GM18873 (cell line): ENCODE data around the gene LTO1.
"Not testable (repeated sequence)": the region's sequence is repeated elsewhere in the genome, so short reads cannot be mapped to it uniquely, and the experiment has no call there.

Experiments
- ATAC-seq: cut with Tn5 transposase; IDR thresholded peaks from one replicate; pipeline ENCODE4 v1.9.1; 2021; ENCODE audit warnings: mild to moderate bottlenecking, moderate library complexity, moderate number of reproducible peaks; ENCODE audit not compliant: unreplicated experiment, low FRiP score

LTO1 gene

DNA sequence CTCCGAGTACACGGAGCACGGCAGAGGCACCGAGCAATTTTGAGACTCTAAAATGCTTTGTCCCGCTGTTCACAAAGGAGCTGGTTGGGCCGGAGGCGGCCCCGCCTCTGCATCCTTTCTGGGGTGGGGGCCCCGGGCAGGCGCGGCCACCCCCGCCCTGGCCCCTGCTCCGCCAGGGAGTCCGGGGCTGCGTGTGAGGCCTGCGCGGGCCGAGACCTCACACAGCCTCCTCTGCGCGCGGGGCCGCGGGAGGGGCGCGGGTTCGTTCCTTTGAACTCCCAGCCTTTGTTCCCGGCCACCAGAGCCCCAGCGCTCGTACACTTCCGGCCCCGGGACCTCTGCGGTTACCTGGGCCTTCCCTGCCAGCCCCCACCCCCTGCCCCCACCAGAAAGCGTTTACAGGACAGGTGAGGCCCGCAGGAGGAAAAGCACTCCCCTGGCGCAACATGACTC is 27.1 kb upstream of the LTO1 start:
- no peak for ATAC-seq

DNA sequence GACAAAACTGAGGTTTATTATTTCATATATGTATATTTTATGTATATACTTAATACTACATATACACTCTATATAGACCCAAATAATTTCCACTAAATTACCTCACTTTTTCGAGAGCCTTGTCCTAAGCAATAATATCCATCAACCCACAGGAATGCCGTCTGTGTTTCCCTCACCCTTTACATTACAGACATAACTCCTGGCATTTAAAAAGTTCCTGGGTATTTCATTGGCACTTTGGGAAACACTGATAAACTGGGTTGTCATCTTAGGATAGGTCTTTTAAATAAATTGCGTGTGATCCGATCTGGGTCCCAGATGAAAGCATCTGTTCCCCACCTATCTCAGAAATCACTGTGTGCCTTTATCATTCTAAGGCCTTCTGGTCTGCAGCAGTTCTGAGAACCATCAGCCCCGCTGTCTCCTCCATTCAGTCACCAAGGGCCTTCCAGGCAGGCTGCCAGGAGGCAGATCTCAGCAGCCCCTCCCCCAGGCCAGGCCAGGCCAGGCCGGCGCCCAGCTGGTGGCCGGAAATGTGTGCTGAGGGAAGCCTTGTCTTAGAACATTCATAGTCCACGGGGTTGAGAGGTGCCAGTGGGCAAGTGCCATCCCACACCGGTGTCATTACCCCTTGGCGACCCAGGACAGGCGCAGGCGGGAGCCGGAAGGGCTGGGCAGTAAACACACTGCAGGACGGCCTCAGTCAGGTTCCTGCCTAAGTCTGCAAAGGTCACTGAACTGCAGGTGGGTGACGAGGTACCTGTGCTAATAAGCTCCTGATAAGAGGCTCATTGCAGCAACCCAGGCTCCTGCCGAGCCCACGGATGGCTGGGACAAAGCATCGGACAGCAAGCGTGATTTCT is 25.4 kb upstream of the LTO1 start:
- ATAC-seq, result no peak

- ATAC-seq, result no peak
Observed at GRCh38 chr11:69699213-69699612, 24.1 kb upstream of the LTO1 start.

DNA sequence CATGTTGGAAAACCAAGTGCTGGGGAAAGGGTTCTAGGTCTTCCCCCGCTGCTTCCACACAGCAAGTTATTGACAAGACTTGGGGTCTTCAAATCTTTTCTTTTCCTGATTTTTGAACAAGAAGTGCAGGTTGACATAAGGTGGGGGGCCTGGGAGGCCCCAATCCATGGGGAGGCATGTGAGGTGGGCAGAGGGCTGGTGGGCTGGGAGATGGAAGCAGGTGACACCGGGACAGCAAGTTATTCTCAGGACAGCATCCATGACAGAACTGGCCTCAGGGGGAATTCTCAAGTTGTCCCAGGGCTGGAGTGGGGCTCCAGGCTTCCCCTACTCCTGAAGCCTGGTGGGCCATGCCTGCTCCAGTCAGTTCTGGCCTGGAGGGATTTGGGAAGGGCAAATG is 23.2 kb upstream of the LTO1 start:
- no peak for ATAC-seq

GRCh38 chr11:69697861-69698260 is 22.7 kb upstream of the LTO1 start:
- no peak for ATAC-seq

- ATAC-seq, result no peak
Observed at GRCh38 chr11:69697469-69697843, 22.3 kb upstream of the LTO1 start.

DNA sequence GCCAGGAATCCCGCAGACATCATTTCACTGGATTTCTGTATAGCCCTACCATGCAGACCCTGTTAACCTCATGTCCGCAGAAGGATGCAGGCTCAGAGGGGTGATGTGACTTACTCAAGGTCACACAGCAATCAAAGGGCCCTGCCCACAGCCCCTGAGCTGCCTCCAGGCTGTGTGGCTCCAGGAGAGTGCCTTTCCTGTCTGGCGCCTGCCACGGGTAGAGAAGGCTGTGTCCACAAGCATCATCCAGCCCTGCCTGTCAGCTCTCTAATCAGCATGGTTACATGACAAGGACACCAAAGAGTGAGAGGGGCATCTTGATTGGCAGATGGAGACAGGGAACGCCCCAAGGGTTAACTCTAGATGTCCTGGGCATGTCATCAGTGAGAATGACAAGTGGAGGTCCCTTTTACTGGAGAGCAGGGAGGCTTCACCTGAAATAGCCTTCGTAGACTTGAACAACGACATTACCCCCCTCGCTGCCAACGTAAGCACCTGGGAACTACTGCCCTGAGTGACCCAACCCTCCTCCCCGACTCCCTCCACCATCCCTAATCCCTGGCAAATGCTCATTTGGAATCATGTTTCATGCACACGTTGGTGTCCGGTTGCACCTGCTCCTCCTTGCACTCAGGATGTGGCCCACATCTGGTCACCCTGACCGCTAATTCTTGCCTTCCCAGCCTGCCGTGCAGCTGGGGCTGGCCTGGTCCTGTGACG is 21.8 kb upstream of the LTO1 start:
- no peak for ATAC-seq

- ATAC-seq, result not testable (repeated sequence)
Observed at GRCh38 chr11:69695995-69696394, 20.8 kb upstream of the LTO1 start.

DNA sequence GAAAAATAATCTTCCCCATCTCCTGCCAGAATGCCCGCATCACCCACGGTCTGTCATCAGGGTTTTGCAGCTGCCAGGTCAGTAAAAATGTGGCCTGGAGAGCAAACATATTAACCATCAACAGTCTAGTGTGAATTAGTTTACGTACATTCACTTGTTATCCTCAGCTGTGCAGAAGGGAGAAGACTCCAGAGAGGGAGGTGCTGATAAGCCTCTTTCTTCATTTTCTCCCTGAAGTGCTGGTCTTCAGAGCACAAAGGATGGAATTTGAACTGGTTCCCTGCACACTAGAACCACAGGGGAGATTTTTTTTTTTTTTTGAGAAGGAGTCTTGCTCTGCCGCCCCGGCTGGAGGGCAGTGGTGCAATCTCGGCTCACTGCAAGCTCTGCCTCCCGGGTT is 20.4 kb upstream of the LTO1 start:
- no peak for ATAC-seq

DNA sequence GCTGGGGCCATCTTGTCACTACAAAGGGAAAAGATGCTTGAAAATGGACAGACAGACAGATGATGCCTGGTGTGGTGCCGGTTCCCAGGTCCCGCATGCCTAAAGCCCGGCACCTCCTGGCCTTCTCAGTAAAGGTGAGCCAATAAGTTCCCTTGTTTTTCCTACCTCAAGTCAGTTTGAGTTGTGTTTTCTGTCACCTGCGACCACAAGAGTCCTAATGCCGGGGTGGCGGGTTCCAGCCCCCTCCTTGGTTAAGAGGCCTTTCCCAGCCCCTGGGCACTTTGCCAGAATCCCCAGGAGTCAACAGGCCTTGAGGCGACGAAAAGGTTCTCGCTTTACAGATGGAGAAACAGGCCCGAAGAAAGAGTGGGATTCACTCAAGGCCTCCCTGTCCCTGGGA is 19.6 kb upstream of the LTO1 start:
- no peak for ATAC-seq

GRCh38 chr11:69692422-69692821 is 17.3 kb upstream of the LTO1 start:
- ATAC-seq, result no peak

DNA sequence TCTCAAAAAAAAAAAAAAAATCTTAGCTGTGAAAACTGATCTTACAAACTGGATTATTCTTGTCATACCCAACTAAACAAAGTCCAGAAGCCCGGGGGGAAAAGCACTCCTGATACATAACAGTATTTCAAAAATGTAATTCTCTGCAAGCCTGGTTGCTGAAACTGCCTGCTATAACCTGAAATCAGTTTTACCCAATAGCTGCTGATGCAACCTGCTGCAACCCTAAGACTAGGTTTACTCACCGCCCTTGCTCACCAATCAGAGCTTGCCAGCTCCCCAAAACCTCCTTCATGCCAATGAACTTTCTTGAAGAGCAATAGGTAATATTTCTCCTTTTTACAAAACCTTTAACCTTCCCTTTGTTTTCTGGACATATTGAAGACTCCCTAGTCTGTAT is 16.3 kb upstream of the LTO1 start:
- ATAC-seq, result no peak

DNA sequence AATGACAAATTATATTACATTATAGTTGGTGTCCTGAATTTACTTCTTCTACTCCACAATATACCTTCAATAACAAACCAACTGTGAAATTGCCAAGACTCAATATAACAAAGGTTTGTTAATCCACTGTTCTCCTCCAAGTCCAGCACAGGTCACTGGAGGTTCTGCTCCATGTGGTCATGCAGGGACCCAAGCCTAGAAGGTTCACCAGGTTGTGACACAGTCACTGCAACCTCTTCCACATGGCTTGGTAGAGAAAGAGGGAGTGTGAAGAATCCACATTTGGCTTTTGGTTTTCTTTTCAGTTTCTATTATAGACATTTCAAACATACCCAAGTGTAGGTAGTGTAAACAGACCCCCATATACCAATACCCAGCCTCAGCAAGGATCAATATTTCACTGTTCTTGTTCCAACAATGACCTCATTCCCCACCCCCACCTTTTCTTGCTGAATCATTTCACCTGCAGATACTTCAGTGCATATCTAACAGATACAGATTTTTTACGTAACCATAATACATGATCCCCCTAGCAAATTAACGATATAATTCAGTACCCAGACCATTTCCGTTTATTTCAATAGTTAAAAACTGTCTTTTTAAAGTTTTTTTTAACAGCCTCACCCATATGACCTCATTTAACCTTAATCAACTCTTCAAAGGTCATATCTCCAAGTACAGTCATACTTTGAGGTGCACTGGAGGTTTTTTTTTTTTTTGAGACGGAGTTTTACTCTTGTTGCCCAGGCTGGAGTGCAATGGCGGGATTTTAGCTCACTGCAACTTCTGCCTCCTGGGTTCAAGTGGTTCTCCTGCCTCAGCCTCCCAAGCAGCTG is 14.5 kb upstream of the LTO1 start:
- ATAC-seq, result no peak

- not testable (repeated sequence) for ATAC-seq
Observed at GRCh38 chr11:69687969-69688771, 13.0 kb upstream of the LTO1 start.

- no peak for ATAC-seq
Observed at GRCh38 chr11:69686856-69687255, 11.7 kb upstream of the LTO1 start.

GRCh38 chr11:69686452-69686851 is 11.3 kb upstream of the LTO1 start:
- no peak for ATAC-seq

GRCh38 chr11:69685348-69685747 is 10.2 kb upstream of the LTO1 start:
- no peak for ATAC-seq

DNA sequence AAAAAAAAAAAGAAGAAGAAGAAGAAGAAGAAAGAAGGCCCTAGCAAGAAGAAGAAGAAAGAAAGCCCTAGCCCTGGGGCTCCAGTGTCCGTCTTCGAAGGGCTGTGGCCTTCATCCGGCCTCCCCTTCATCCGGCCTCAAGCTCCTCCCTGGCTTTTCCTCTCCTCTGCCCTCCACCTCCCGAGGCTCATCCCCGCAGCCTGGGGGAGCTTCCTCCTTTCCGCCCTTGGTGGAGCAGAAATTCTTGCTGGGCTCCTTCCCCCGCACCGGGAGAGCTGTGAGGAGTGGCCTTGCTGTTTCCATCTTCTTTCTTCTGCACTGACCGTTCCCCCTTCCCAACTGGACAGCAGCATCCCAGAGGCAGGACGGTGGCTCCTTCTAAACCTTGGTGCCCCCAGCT is 9.5 kb upstream of the LTO1 start:
- ATAC-seq, result no peak

- ATAC-seq, result no peak
Observed at GRCh38 chr11:69683764-69684333, 8.7 kb upstream of the LTO1 start.
